ENCODE data around the gene TOB1.

The TOB1 gene

GRCh38 chr17:50858486-50859225 is 7.5 kb downstream of the TOB1 start:
- H3K36me3 ChIP-seq: peaks cover 16 to 33% (median 26%) of the 10 kb centered on the region in 11 experiments; a peak in 21 of 22 replicates
- H3K27ac ChIP-seq: no peak overlapping the region
- H3K4me1 ChIP-seq: peaks cover 17 to 36% (median 27%) of the 10 kb centered on the region in 10 experiments
- no peak overlapping the region for H3K9ac ChIP-seq
- no peak for TF ChIP-seq Cebpa-rat (IDR thresholded peaks at IDR 0.05)
- H3K4me2 ChIP-seq: no peak overlapping the region
- H3K4me3 ChIP-seq: no peak overlapping the region
- peaks cover 11 to 27% (median 22%) of the 10 kb centered on the region in 11 experiments for H4K20me1 ChIP-seq
- no peaks in the 10 kb centered on the region for H3K9me3 ChIP-seq (replicated peaks in 1 of 11)
- no peaks in the 10 kb centered on the region for H3K27me3 ChIP-seq

GRCh38 chr17:50856431-50856830 is 9.7 kb downstream of the TOB1 start:
- H3K9ac ChIP-seq: no peak overlapping the region
- peaks cover 0 to 6% (median 2%) of the 10 kb centered on the region in 11 experiments; a peak in 9 of 22 replicates for H4K20me1 ChIP-seq
- no peak for TF ChIP-seq Cebpa-rat (IDR thresholded peaks at IDR 0.05)
- peaks cover 20 to 44% (median 34%) of the 10 kb centered on the region in 10 experiments for H3K4me1 ChIP-seq
- no peak overlapping the region for H3K4me2 ChIP-seq
- H3K4me3 ChIP-seq: no peak overlapping the region
- no peak overlapping the region for H3K27ac ChIP-seq
- H3K36me3 ChIP-seq: peaks cover 0 to 12% (median 6%) of the 10 kb centered on the region in 11 experiments; a peak in 16 of 22 replicates
- H3K9me3 ChIP-seq (replicated peaks in 1 of 11): no peaks in the 10 kb centered on the region
- no peaks in the 10 kb centered on the region for H3K27me3 ChIP-seq

GRCh38 chr17:50855708-50856330 is 10.3 kb downstream of the TOB1 start:
- peak overlapping the region in 8 of 11 experiments; percentile 0 to 60 (median 44); a peak in 14 of 22 replicates for H3K4me2 ChIP-seq
- no peak overlapping the region for H3K4me3 ChIP-seq
- H4K20me1 ChIP-seq: peaks cover 0 to under 1% (median 0%) of the 10 kb centered on the region in 11 experiments; a peak in 1 of 22 replicates
- H3K9ac ChIP-seq: no peak overlapping the region
- H3K4me1 ChIP-seq: peaks cover 23 to 50% (median 40%) of the 10 kb centered on the region in 10 experiments
- no peaks in the 10 kb centered on the region for H3K27me3 ChIP-seq
- no peak overlapping the region for H3K27ac ChIP-seq
- no peak for TF ChIP-seq Cebpa-rat (IDR thresholded peaks at IDR 0.05)
- H3K9me3 ChIP-seq (replicated peaks in 1 of 11): no peaks in the 10 kb centered on the region
- peaks cover 0 to 6% (median under 1%) of the 10 kb centered on the region in 11 experiments; a peak in 6 of 22 replicates for H3K36me3 ChIP-seq

GRCh38 chr17:50853781-50854180 is 12.4 kb downstream of the TOB1 start:
- TF ChIP-seq Cebpa-rat (IDR thresholded peaks at IDR 0.05): no peak
- Histone ChIP-seq H3K9ac (no peak overlapping the region), H3K27me3 (no peaks in the 10 kb centered on the region), H4K20me1 (no peaks in the 10 kb centered on the region), H3K4me1 (peaks cover 23 to 52% (median 42%) of the 10 kb centered on the region in 10 experiments), H3K4me3 (no peak overlapping the region), H3K36me3 (peaks cover 0 to 3% (median 0%) of the 10 kb centered on the region in 11 experiments; a peak in 1 of 22 replicates), H3K4me2 (peak overlapping the region in 3 of 11 experiments; percentile 75 to 80 (median 77); a peak in 4 of 22 replicates), H3K9me3 (replicated peaks in 1 of 11) (peaks cover 7 to 13% (median 10%) of the 10 kb centered on the region in 11 experiments), H3K27ac (no peak overlapping the region)

GRCh38 chr17:50853015-50853615 is 13.0 kb downstream of the TOB1 start:
- peaks cover 0 to 3% (median 0%) of the 10 kb centered on the region in 11 experiments; a peak in 1 of 22 replicates for H3K36me3 ChIP-seq
- H4K20me1 ChIP-seq: no peaks in the 10 kb centered on the region
- peaks cover 14 to 20% (median 16%) of the 10 kb centered on the region in 11 experiments for H3K9me3 ChIP-seq (replicated peaks in 1 of 11)
- H3K4me3 ChIP-seq: no peak overlapping the region
- TF ChIP-seq Cebpa-rat (IDR thresholded peaks at IDR 0.05): no peak
- peak overlapping the region in 3 of 11 experiments; percentile 41 to 64 (median 55); a peak in 4 of 22 replicates for H3K27ac ChIP-seq
- H3K27me3 ChIP-seq: no peaks in the 10 kb centered on the region
- 0 out of 22 replicates have a peak overlapping the region, but pooled peaks of 2 of the 11 experiments have one; percentile 53 to 70 for H3K9ac ChIP-seq
- peaks cover 23 to 52% (median 42%) of the 10 kb centered on the region in 10 experiments for H3K4me1 ChIP-seq
- peak overlapping the region in 10 of 11 experiments; percentile 66 to 82 (median 74); a peak in 18 of 22 replicates for H3K4me2 ChIP-seq

GRCh38 chr17:50850640-50851039 is 15.5 kb downstream of the TOB1 start:
- Histone ChIP-seq H3K27ac (no peak overlapping the region; a peak in 1 of 22 replicates), H4K20me1 (no peaks in the 10 kb centered on the region), H3K9ac (no peak overlapping the region), H3K4me1 (peaks cover 21 to 49% (median 40%) of the 10 kb centered on the region in 10 experiments), H3K9me3 (replicated peaks in 1 of 11) (peaks cover 18 to 30% (median 23%) of the 10 kb centered on the region in 11 experiments), H3K4me3 (no peak overlapping the region), H3K4me2 (peak overlapping the region in 4 of 11 experiments; percentile 70 to 80 (median 77); a peak in 5 of 22 replicates), H3K27me3 (no peaks in the 10 kb centered on the region), H3K36me3 (peaks cover 0 to 3% (median 0%) of the 10 kb centered on the region in 11 experiments; a peak in 1 of 22 replicates)
- TF ChIP-seq Cebpa-rat (IDR thresholded peaks at IDR 0.05): no peak

- H3K27ac ChIP-seq: 0 out of 22 replicates have a peak overlapping the region, but pooled peaks of 2 of the 11 experiments have one; percentile 18 to 19
- no peak for TF ChIP-seq Cebpa-rat (IDR thresholded peaks at IDR 0.05)
- H3K36me3 ChIP-seq: peaks cover 0 to 3% (median 0%) of the 10 kb centered on the region in 11 experiments; a peak in 1 of 22 replicates
- H4K20me1 ChIP-seq: no peaks in the 10 kb centered on the region
- H3K9ac ChIP-seq: no peak overlapping the region
- peaks cover 18 to 30% (median 23%) of the 10 kb centered on the region in 11 experiments for H3K9me3 ChIP-seq (replicated peaks in 1 of 11)
- H3K4me3 ChIP-seq: no peak overlapping the region
- H3K4me1 ChIP-seq: peaks cover 17 to 43% (median 30%) of the 10 kb centered on the region in 10 experiments
- H3K4me2 ChIP-seq: no peak overlapping the region
- H3K27me3 ChIP-seq: no peaks in the 10 kb centered on the region
Observed at GRCh38 chr17:50848711-50849110, 17.4 kb downstream of the TOB1 start.

- Histone ChIP-seq H3K9me3 (replicated peaks in 1 of 11) (peaks cover 18 to 30% (median 23%) of the 10 kb centered on the region in 11 experiments), H3K9ac (no peak overlapping the region), H3K27me3 (no peaks in the 10 kb centered on the region), H3K4me2 (no peak overlapping the region), H4K20me1 (no peaks in the 10 kb centered on the region), H3K4me1 (peaks cover 17 to 36% (median 27%) of the 10 kb centered on the region in 10 experiments), H3K4me3 (no peak overlapping the region), H3K27ac (no peak overlapping the region), H3K36me3 (peaks cover 0 to 3% (median 0%) of the 10 kb centered on the region in 11 experiments; a peak in 1 of 22 replicates)
- TF ChIP-seq Cebpa-rat (IDR thresholded peaks at IDR 0.05): no peak
Observed at GRCh38 chr17:50848039-50848438, 18.1 kb downstream of the TOB1 start.
